ENCODE data around the gene CCDC169. TPM values are rescaled to one million over a fixed set of nuclear protein-coding genes. Genes with fewer than 3 reads are reported as not detected.
"Not testable (repeated sequence)": the region's sequence is repeated elsewhere in the genome, so short reads cannot be mapped to it uniquely, and the experiment has no call there.

The CCDC169 gene
- total RNA-seq, 1 donor from 2014 or later, result 3.1 TPM

- H3K4me1 Mint-ChIP-seq (ENCODE audit: unreplicated experiment), result no peaks in the 10 kb centered on the region
- H3K36me3 Mint-ChIP-seq (ENCODE audit: low read depth, unreplicated experiment), result peaks cover 38% of the 10 kb centered on the region
- TF ChIP-seq, protein P1, sequence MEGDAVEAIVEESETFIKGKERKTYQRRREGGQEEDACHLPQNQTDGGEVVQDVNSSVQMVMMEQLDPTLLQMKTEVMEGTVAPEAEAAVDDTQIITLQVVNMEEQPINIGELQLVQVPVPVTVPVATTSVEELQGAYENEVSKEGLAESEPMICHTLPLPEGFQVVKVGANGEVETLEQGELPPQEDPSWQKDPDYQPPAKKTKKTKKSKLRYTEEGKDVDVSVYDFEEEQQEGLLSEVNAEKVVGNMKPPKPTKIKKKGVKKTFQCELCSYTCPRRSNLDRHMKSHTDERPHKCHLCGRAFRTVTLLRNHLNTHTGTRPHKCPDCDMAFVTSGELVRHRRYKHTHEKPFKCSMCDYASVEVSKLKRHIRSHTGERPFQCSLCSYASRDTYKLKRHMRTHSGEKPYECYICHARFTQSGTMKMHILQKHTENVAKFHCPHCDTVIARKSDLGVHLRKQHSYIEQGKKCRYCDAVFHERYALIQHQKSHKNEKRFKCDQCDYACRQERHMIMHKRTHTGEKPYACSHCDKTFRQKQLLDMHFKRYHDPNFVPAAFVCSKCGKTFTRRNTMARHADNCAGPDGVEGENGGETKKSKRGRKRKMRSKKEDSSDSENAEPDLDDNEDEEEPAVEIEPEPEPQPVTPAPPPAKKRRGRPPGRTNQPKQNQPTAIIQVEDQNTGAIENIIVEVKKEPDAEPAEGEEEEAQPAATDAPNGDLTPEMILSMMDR (IDR thresholded peaks at IDR 0.05; ENCODE audit: unreplicated experiment), result no peak
- DNase-seq (ENCODE audit: low spot score), result no peak
- no peaks in the 10 kb centered on the region for H3K9me3 Mint-ChIP-seq (ENCODE audit: unreplicated experiment)
- H3K27ac Mint-ChIP-seq (ENCODE audit: unreplicated experiment), result no peak overlapping the region
- H3K27me3 Mint-ChIP-seq (ENCODE audit: unreplicated experiment), result no peaks in the 10 kb centered on the region
- H3K4me3 Mint-ChIP-seq (ENCODE audit: unreplicated experiment), result no peak overlapping the region
Measured at GRCh38 chr13:36313047-36313969, 15.7 kb upstream of the CCDC169 start.

DNA sequence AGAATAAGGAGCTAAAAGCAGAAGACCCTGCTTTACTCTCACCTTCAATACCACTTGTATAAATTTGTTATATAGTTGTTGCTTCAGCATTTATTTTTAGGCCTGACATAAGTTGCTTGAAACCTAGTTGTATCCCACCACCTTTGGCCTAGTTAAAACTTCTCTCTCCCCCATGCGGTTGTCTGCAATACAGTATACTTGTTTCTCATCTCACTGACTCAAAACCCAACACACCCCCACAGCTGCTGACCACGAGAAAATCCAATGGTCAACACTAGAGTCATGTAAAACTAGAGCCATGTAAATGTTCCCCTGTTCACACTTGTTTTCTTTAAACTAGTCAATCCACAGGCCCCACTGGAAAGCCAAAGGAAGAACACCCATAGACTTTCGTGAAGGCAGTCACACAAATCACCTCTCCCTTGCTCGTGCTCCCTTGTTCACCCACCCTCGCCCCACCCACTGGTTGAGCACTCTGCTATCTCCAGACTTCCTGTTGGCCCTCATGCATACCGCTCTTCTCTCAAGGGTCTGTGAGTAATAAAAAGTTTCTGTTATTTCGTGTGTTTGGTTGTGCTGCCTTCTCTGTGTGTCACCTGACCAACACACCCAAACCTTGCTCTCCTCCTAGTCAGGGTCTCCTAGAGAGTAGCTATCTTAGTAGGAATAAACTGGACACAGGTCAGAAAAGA is 12.9 kb upstream of the CCDC169 start:
- no peak overlapping the region for H3K27ac Mint-ChIP-seq (ENCODE audit: unreplicated experiment)
- no peaks in the 10 kb centered on the region for H3K4me1 Mint-ChIP-seq (ENCODE audit: unreplicated experiment)
- H3K36me3 Mint-ChIP-seq (ENCODE audit: low read depth, unreplicated experiment), result peaks cover 17% of the 10 kb centered on the region

GRCh38 chr13:36302289-36302688 is 4.7 kb upstream of the CCDC169 start:
- H3K4me3 Mint-ChIP-seq (ENCODE audit: unreplicated experiment), result no peak overlapping the region
- TF ChIP-seq, protein P1 (IDR thresholded peaks at IDR 0.05; ENCODE audit: unreplicated experiment), result no peak
- no peaks in the 10 kb centered on the region for H3K9me3 Mint-ChIP-seq (ENCODE audit: unreplicated experiment)
- no peak for DNase-seq (ENCODE audit: low spot score)
- H3K27me3 Mint-ChIP-seq (ENCODE audit: unreplicated experiment), result peaks cover 4% of the 10 kb centered on the region
- no peak overlapping the region for H3K27ac Mint-ChIP-seq (ENCODE audit: unreplicated experiment)
- H3K4me1 Mint-ChIP-seq (ENCODE audit: unreplicated experiment), result no peaks in the 10 kb centered on the region
- no peaks in the 10 kb centered on the region for H3K36me3 Mint-ChIP-seq (ENCODE audit: low read depth, unreplicated experiment)

More for the DNA sequence above, 12.9 kb upstream of the CCDC169 start:
- no peaks in the 10 kb centered on the region for H3K27me3 Mint-ChIP-seq (ENCODE audit: unreplicated experiment)
- DNase-seq (ENCODE audit: low spot score), result no peak
- TF ChIP-seq, protein P1 (IDR thresholded peaks at IDR 0.05; ENCODE audit: unreplicated experiment), result no peak
- no peaks in the 10 kb centered on the region for H3K9me3 Mint-ChIP-seq (ENCODE audit: unreplicated experiment)
- no peak overlapping the region for H3K4me3 Mint-ChIP-seq (ENCODE audit: unreplicated experiment)

- H3K36me3 Mint-ChIP-seq (ENCODE audit: low read depth, unreplicated experiment); DNase-seq (ENCODE audit: low spot score); H3K27me3 Mint-ChIP-seq (ENCODE audit: unreplicated experiment); H3K4me3 Mint-ChIP-seq (ENCODE audit: unreplicated experiment); H3K9me3 Mint-ChIP-seq (ENCODE audit: unreplicated experiment); H3K4me1 Mint-ChIP-seq (ENCODE audit: unreplicated experiment); H3K27ac Mint-ChIP-seq (ENCODE audit: unreplicated experiment): not testable (repeated sequence)
Measured at GRCh38 chr13:36299469-36299868, 1.9 kb upstream of the CCDC169 start.

DNA sequence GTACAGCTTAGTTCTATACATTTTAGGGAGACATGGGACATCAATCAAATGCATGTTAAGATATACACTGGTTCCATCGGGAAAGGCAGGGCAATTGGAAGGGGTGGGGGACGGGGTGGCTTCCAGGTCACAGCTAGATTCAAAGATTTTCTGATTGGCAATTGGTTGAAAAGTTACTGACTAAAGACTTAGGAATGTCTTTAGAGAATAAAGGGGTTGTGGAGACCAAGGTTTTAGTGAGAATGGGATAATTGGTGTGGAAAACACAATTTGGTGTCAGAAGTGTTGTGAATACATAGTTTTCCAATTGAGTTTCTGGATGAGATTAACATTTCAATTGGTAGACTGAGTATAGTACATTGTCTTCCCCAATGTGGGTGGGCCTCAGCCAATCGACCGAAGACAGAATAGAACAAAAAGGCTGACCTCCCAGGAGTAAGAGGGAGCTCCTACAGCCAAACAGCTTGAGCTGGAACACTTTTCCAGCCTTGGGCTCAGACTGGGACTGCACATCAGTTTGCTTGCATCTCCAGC is 988 bp upstream of the CCDC169 start:
- H3K4me1 Mint-ChIP-seq (ENCODE audit: unreplicated experiment), result no peaks in the 10 kb centered on the region
- no peak for DNase-seq (ENCODE audit: low spot score)
- no peaks in the 10 kb centered on the region for H3K36me3 Mint-ChIP-seq (ENCODE audit: low read depth, unreplicated experiment)
- H3K4me3 Mint-ChIP-seq (ENCODE audit: unreplicated experiment), result peak overlapping the region; percentile 92
- H3K27ac Mint-ChIP-seq (ENCODE audit: unreplicated experiment), result no peak overlapping the region
- H3K27me3 Mint-ChIP-seq (ENCODE audit: unreplicated experiment), result peaks cover 4% of the 10 kb centered on the region
- H3K9me3 Mint-ChIP-seq (ENCODE audit: unreplicated experiment), result no peaks in the 10 kb centered on the region
- TF ChIP-seq, protein P1 (IDR thresholded peaks at IDR 0.05; ENCODE audit: unreplicated experiment), result no peak
